ENCODE measurements around the gene CSMD2. TPM values are rescaled to one million over a fixed set of nuclear protein-coding genes. Genes with fewer than 3 reads are reported as not detected.

The CSMD2 gene
- total RNA-seq, 2 experiments from 2014 or later: not detected

- no peaks in the 10 kb centered on the region for H3K9me3 Mint-ChIP-seq
- no peaks in the 10 kb centered on the region for H3K36me3 Mint-ChIP-seq (ENCODE audit: low read depth)
- no peak overlapping the region for H3K4me3 ChIP-seq (ENCODE audit: low read length)
- H3K4me1 Mint-ChIP-seq (ENCODE audit: low read depth): no peaks in the 10 kb centered on the region
- no peaks in the 10 kb centered on the region for H3K36me3 ChIP-seq (ENCODE audit: insufficient read depth, low read length)
- ATAC-seq (ENCODE audit: poor library complexity) (no peak), DNase-seq (no peak)
- no peak overlapping the region for H3K27ac Mint-ChIP-seq
- TF ChIP-seq CTCF (IDR thresholded peaks at IDR 0.05): no peak
- ChIA-PET CTCF (no interaction called here), POLR2A (no interaction called here)
- no peaks in the 10 kb centered on the region for H3K9me3 ChIP-seq (ENCODE audit: control insufficient read depth in 1 of 2, insufficient read depth in 1 of 2, low read length in 2 of 2)
- H3K27me3 ChIP-seq (ENCODE audit: control insufficient read depth in 1 of 2, insufficient read depth in 2 of 2, low read length in 2 of 2): no peaks in the 10 kb centered on the region
- no peak overlapping the region for H3K27ac ChIP-seq (ENCODE audit: low read depth in 1 of 2, low read length in 2 of 2)
- peaks cover 17% of the 10 kb centered on the region for H3K27me3 Mint-ChIP-seq
- no peak overlapping the region for H3K4me3 Mint-ChIP-seq
- intact Hi-C loops (cut with DNase I, micrococcal nuclease): no loop called here
- no peaks in the 10 kb centered on the region for H3K4me1 ChIP-seq (ENCODE audit: insufficient read depth, low read length)
Measured at GRCh38 chr1:33535334-33535733, 629.7 kb downstream of the CSMD2 start.

GRCh38 chr1:33532936-33533335 lies 632.1 kb downstream of the CSMD2 start:
- H3K9me3 ChIP-seq (ENCODE audit: control insufficient read depth in 1 of 2, insufficient read depth in 1 of 2, low read length in 2 of 2): no peaks in the 10 kb centered on the region
- H3K4me3 Mint-ChIP-seq: no peak overlapping the region
- intact Hi-C loops (cut with DNase I, micrococcal nuclease): no loop called here
- no peaks in the 10 kb centered on the region for H3K36me3 Mint-ChIP-seq (ENCODE audit: low read depth)
- no peaks in the 10 kb centered on the region for H3K27me3 ChIP-seq (ENCODE audit: control insufficient read depth in 1 of 2, insufficient read depth in 2 of 2, low read length in 2 of 2)
- no peaks in the 10 kb centered on the region for H3K4me1 Mint-ChIP-seq (ENCODE audit: low read depth)
- H3K9me3 Mint-ChIP-seq: no peaks in the 10 kb centered on the region
- no peak overlapping the region for H3K27ac ChIP-seq (ENCODE audit: low read depth in 1 of 2, low read length in 2 of 2)
- TF ChIP-seq CTCF (IDR thresholded peaks at IDR 0.05): no peak
- ChIA-PET CTCF (no interaction called here), POLR2A (no interaction called here)
- H3K27ac Mint-ChIP-seq: no peak overlapping the region
- no peak overlapping the region for H3K4me3 ChIP-seq (ENCODE audit: low read length)
- H3K4me1 ChIP-seq (ENCODE audit: insufficient read depth, low read length): no peaks in the 10 kb centered on the region
- H3K36me3 ChIP-seq (ENCODE audit: insufficient read depth, low read length): no peaks in the 10 kb centered on the region
- DNase-seq: no peak
- no peak for ATAC-seq (ENCODE audit: poor library complexity)
- H3K27me3 Mint-ChIP-seq: peaks cover 27% of the 10 kb centered on the region

GRCh38 chr1:33532250-33532649 lies 632.8 kb downstream of the CSMD2 start:
- H3K27ac ChIP-seq (ENCODE audit: low read depth in 1 of 2, low read length in 2 of 2): no peak overlapping the region
- no peaks in the 10 kb centered on the region for H3K9me3 ChIP-seq (ENCODE audit: control insufficient read depth in 1 of 2, insufficient read depth in 1 of 2, low read length in 2 of 2)
- intact Hi-C loops (cut with DNase I, micrococcal nuclease): no loop called here
- no peak for TF ChIP-seq CTCF (IDR thresholded peaks at IDR 0.05)
- H3K36me3 Mint-ChIP-seq (ENCODE audit: low read depth): no peaks in the 10 kb centered on the region
- ChIA-PET CTCF (no interaction called here), POLR2A (no interaction called here)
- H3K4me1 Mint-ChIP-seq (ENCODE audit: low read depth): no peaks in the 10 kb centered on the region
- no peaks in the 10 kb centered on the region for H3K4me1 ChIP-seq (ENCODE audit: insufficient read depth, low read length)
- no peak overlapping the region for H3K27ac Mint-ChIP-seq
- no peak overlapping the region for H3K4me3 Mint-ChIP-seq
- no peaks in the 10 kb centered on the region for H3K36me3 ChIP-seq (ENCODE audit: insufficient read depth, low read length)
- ATAC-seq (ENCODE audit: poor library complexity) (no peak), DNase-seq (no peak)
- H3K27me3 Mint-ChIP-seq: peaks cover 28% of the 10 kb centered on the region
- H3K4me3 ChIP-seq (ENCODE audit: low read length): no peak overlapping the region
- H3K9me3 Mint-ChIP-seq: no peaks in the 10 kb centered on the region
- H3K27me3 ChIP-seq (ENCODE audit: control insufficient read depth in 1 of 2, insufficient read depth in 2 of 2, low read length in 2 of 2): no peaks in the 10 kb centered on the region

Measured in CD4-positive, alpha-beta T cell (primary cell).